Measurements from ENCODE around the gene KIF3B.
"Not testable (repeated sequence)": the region's sequence is repeated elsewhere in the genome, so short reads cannot be mapped to it uniquely, and the experiment has no call there.

Gene KIF3B

DNA sequence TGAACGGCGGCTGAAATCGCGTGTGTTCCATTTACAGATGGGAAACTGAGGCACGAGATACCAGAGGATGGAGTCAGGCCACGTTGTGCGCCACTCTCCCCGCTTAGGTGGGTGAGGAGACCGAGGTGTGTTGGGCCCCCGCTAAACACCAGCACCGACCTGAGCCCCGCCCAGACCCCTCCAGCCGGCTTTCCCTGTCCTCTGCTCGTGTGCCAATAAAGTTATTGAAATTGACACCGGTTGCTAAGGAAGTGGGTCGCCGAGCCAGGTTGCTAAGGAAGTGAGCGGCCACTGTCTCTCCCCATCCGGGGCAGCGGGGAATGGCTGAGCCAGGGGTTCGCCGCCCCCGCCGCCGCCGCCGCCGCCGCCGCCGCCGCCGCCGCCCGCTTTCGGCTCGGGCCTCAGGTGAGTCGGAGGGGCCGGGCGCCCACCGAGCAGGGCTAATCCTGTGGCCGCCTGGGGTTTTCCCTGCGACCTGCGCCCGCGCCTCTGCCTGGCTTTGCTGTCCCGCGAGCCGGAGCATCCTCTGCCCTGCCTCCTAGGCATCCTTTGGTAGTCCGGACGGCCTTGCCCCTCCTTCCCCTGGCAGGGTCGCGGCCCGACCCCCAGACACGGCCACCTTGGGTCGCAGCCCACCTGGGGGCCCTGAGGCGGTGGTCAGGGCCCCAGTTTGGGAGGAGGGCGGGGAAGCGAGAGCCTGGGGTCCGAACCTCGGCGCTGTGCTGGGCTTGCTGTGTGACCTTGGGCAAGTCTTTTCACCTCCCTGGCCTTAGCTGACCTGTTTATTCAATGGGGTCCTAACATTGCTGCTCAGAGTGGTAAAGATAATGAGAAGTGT lies at the start of gene KIF3B:
Gene KIF3B (plus strand): TSS at position 291 of the 838 bp plus-strand sequence. CDS start 32,127 bp downstream, outside the sequence.
- DNase-seq (ENCODE audit: low spot score), result peak; percentile 97

DNA sequence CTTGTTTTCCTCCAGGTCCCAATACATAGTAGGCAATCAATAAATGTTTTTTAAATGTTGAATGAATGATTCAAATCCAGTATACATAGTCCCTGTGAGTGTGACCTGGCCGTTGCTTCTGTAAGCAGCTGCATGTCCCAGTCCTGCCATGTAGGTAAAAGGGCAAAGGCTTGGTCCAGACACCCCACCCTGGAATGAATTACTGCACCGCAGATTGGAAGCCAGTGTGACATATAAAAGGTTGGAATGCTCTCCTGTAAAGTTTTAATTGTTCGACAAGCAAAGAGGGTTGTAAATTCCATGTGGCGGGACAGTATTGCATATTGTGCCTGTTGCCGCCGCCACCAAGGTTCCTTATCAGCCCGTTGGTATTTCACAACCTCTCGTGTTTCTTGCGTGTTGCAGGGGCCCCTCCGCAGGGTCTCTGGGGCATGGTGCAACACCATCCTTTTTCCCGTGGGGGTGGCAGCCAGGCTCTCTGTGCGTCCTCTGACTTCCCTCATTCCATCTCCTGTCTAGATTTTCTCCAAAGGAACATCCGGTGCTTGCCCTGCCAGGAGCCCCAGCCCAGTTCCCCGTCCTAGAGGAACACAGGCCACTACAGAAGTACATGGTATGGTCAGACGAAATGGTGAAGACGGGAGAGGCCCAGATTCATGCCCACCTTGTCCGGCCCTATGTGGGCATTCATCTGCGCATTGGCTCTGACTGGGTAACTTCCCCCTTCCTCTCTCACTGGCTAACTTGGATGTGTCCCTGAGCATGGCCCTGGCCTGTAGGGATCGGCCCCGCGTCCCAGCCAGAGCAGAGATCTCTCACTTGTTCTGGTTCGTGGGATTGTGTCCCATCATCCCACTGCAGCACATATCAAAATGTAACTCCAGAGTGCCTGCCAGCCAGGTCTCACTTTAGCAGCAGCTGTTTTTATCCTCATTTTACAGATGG lies 49.4 kb upstream of the KIF3B start:
- DNase-seq (ENCODE audit: low spot score), result peak; percentile 86

- no peak for DNase-seq (ENCODE audit: low spot score)
Measured at GRCh38 chr20:32229251-32229747, 48.2 kb upstream of the KIF3B start.

GRCh38 chr20:32230707-32231106 lies 46.7 kb upstream of the KIF3B start:
- DNase-seq (ENCODE audit: low spot score), result no peak

- DNase-seq (ENCODE audit: low spot score), result no peak
Measured at GRCh38 chr20:32231245-32231644, 46.2 kb upstream of the KIF3B start.

DNA sequence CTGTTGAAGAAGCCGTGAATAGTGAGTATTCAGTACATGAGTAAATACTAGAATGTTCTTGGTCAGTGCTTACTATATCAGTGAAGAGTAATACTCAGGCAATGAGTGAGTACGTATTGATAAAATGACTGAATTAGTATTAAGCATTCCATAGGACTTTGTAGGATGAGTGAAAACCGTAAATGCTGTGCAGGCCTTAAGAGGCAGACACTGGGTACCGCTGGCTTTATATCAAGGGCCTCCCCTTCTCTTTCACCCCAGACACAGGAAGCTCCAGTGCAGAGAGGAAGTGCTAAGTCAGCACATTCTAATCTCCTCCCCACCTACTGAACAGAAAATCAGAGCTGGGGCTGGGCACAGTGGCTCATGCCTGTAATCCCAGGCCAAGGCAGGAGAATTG lies 45.6 kb upstream of the KIF3B start:
- DNase-seq (ENCODE audit: low spot score), result no peak

DNA sequence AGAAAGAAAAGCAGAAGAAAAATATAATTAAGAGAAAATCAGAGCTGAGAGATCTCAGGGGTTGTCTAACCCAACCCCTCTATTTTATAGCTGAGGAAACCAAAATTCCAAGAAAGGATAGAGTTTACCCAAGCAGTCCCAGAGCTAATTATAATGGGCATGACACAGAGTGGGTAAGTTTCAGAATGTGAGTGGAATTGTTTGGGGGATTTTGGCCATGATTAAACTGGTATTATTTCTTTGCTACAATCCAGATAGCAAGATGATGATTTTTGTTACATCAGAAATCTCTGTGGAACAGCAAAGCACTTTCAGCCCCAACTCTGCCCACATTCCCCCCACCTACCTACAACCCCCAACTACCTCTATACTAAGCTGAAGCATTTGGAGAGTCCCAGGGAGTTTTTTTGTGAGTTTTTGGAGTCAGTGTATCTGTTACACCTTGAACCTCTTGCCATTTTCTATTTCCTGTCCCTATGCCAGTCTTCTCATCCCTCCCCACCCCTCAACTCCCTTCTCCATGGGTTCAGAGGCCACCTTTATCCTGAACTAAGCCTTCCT lies 45.0 kb upstream of the KIF3B start:
- no peak for DNase-seq (ENCODE audit: low spot score)

DNA sequence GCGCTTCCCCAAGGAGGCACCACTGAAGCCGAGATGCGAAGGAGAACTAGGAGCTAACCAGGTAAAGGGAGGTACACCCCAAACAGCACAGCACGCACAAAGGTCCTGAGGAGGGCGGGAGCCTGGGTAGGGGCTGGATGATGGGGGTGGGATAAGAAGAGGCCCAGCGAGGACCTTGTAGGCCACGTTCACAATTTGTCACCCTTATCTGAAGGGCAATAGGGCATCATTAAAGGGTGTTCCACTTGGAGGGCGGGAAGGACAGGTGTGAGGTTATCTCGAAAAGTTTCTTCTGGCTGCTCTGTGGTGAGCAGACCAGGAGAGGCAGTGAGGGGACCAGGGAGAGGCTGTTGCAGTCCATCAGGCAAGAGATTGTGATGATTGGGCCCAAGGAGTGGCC lies 44.2 kb upstream of the KIF3B start:
- DNase-seq (ENCODE audit: low spot score), result no peak

DNA sequence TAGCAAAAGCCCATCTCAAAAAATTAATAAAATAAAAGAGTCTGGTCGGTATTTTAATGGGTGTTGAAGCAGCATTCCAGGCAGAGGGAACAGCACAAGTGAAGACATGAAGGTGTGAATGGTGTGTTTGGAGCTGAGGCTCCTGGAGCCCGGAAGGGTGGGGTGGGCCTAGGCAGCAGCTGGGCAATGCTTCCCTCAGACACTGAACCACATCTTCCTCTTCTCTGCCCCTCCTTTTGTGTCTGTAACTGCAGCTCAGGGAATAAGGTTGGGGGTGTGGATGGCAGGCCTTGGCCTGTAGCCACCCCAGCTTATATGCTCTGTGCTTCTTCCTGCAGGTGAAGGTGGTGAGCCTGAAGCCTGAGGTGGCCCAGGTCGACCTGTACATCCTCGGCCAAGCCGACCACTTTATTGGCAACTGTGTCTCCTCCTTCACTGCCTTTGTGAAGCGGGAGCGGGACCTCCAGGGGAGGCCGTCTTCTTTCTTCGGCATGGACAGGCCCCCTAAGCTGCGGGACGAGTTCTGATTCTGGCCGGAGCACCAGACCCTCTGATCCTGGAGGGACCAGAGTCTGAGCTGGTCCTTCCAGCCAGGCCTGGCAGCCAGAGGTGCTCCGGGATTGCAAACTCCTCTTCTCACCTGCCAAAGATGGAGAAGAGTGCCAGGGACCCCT lies 43.2 kb upstream of the KIF3B start:
- DNase-seq (ENCODE audit: low spot score), result no peak

DNA sequence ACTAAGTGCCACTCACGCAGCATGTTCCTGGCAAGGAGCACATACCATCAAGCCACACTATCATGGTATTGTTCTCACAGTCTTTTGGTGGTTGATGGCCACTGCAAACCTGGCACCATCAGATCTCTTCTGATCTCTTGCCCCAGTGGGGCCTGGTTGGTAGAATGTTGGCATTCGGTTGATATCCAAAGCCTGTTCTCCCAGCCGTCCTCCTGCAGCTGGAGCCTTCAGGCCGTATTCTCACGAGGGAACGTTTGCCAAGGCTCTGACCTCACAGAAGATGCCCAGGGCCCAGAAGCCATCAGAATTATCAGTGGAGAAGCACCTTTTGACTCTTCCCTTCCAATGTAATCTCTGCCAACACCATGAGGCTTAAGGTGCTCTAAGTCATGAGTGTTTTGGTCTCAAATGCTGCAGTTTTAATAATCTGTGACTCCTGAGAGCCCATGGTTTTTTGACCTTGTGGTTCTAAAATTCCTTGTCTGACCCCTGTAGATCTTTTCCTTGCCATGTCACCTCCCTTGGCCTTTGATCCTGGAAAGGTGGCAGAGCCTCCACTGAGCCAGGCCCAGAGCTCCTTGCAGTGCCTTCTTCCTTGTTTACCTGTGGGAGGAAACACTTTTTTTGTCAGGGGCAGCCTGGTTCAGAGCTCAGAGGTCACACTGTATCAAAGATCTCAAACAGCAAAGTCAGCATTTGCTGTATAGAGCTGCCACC lies 42.0 kb upstream of the KIF3B start:
- DNase-seq (ENCODE audit: low spot score), result no peak

DNA sequence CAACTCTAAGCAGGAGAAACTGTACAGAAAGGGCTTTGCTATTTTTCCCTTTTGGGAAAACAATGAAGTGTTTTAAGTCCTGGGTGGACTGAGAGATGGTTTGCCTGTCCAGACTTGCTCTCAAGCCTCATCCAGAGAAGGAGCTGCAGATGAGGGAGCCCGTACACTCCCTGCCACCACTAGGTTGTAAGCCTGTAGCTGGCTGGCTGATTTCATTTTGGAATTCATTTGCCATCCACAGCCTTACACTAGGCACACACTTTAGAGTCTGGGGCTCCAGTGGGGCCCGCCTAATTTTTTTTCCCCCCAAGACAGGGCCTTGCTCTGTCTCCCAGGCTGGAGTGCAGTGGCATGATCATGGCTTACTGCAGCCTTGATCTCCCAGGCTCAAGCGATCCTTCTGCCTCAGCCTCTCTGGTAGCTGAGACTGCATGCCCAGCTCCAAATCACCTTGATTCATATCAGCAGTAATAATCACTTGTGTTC lies 41.4 kb upstream of the KIF3B start:
- no peak for DNase-seq (ENCODE audit: low spot score)

- DNase-seq (ENCODE audit: low spot score), result no peak
Measured at GRCh38 chr20:32236819-32237218, 40.6 kb upstream of the KIF3B start.

- DNase-seq (ENCODE audit: low spot score), result no peak
Measured at GRCh38 chr20:32237419-32237818, 40.0 kb upstream of the KIF3B start.

- no peak for DNase-seq (ENCODE audit: low spot score)
Measured at GRCh38 chr20:32238483-32239425, 38.7 kb upstream of the KIF3B start.

GRCh38 chr20:32240205-32240604 lies 37.2 kb upstream of the KIF3B start:
- no peak for DNase-seq (ENCODE audit: low spot score)

- no peak for DNase-seq (ENCODE audit: low spot score)
Measured at GRCh38 chr20:32241807-32242206, 35.6 kb upstream of the KIF3B start.

DNA sequence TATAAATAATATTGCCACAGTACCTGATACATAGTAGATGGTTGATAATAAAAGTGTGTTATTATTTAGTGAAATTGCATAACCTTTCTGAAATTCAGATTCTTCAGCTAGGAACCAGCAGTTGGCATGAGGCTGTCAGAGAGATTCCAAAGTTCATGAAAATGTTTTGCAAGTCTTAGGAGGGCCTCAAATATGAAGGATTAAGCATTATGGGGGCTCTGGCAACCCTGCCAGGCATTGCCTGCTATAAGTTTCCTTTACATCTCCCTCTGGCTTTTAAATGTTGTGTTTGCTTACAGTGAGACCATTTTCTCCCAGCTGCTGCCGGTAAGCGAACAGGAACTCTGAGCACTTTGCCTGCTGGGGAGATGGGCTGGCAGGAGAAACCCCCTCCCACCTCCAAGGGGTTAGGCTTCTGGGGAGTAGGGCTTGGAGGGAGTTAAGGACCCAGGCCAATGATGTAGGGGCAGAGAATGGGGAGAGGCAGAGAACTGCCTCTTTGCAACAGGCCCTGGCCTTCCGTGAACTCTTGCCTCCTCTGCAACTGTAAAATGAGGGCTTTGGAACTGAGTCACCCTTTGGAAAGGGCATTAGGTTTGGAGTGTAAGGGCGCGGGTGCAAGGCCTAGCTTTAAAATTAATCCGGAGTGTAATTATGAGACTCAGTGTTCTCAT lies 33.2 kb upstream of the KIF3B start:
- DNase-seq (ENCODE audit: low spot score), result no peak

DNA sequence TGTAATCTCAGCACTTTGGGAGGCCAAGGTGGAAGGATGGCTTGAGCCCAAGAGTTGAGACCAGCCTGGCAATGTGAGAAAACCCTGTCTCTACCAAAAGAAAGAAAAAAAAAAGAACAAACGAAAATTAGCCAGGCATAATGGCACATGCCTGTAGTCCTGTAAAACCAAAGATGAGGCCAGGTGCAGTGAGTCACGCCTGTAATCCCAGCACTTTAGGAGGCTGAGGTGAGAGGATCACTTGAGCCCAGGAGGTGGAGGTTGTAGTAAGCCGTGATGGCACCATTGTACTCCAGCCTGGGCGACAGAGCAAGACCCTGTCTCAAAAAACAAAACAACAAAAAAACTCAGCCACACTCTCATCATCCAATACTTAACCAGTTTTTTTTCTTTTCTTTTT lies 32.5 kb upstream of the KIF3B start:
- DNase-seq (ENCODE audit: low spot score), result no peak

- DNase-seq (ENCODE audit: low spot score), result not testable (repeated sequence)
Measured at GRCh38 chr20:32246208-32246607, 31.2 kb upstream of the KIF3B start.
